ENCODE results near the gene KLHL40. TPM values are rescaled to one million over a fixed set of nuclear protein-coding genes. Genes with fewer than 3 reads are reported as not detected.

The KLHL40 gene
- total and polyA plus RNA-seq, 4 donors = 0.05 TPM; not detected in 3

GRCh38 chr3:42717306-42717705, 32.0 kb downstream of the KLHL40 start:
- TF ChIP-seq, protein P1, sequence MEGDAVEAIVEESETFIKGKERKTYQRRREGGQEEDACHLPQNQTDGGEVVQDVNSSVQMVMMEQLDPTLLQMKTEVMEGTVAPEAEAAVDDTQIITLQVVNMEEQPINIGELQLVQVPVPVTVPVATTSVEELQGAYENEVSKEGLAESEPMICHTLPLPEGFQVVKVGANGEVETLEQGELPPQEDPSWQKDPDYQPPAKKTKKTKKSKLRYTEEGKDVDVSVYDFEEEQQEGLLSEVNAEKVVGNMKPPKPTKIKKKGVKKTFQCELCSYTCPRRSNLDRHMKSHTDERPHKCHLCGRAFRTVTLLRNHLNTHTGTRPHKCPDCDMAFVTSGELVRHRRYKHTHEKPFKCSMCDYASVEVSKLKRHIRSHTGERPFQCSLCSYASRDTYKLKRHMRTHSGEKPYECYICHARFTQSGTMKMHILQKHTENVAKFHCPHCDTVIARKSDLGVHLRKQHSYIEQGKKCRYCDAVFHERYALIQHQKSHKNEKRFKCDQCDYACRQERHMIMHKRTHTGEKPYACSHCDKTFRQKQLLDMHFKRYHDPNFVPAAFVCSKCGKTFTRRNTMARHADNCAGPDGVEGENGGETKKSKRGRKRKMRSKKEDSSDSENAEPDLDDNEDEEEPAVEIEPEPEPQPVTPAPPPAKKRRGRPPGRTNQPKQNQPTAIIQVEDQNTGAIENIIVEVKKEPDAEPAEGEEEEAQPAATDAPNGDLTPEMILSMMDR (IDR thresholded peaks at IDR 0.05; ENCODE audit: control extremely low read depth, extremely low read depth) = no peak
- no peak for ATAC-seq (ENCODE audit: insufficient read depth, low FRiP score)
- no peaks in the 10 kb centered on the region for H3K36me3 ChIP-seq (ENCODE audit: control insufficient read depth in 4 of 4, insufficient read depth in 4 of 4, low read length in 4 of 4)
- WGBS, 2 donors = 42 to 78% methylated on average over 6 of the region's 6 CpGs
- no peak overlapping the region for H3K9ac ChIP-seq (ENCODE audit: insufficient read depth in 1 of 2, low read length in 2 of 2)
- H3K27ac ChIP-seq (ENCODE audit: low read depth in 1 of 2, low read length in 1 of 2) = no peak overlapping the region
- no peak for DNase-seq
- no peaks in the 10 kb centered on the region for H3K4me1 ChIP-seq (ENCODE audit: control insufficient read depth in 5 of 5, insufficient read depth in 5 of 5, low read length in 5 of 5)
- no peaks in the 10 kb centered on the region for H3K9me3 ChIP-seq (ENCODE audit: control insufficient read depth in 4 of 4, insufficient read depth in 3 of 4, low read length in 3 of 4)
- no peaks in the 10 kb centered on the region for H3K27me3 ChIP-seq (ENCODE audit: control insufficient read depth in 3 of 3, insufficient read depth in 3 of 3, low read length in 2 of 3)
- H3K4me3 ChIP-seq = no peak overlapping the region

DNA sequence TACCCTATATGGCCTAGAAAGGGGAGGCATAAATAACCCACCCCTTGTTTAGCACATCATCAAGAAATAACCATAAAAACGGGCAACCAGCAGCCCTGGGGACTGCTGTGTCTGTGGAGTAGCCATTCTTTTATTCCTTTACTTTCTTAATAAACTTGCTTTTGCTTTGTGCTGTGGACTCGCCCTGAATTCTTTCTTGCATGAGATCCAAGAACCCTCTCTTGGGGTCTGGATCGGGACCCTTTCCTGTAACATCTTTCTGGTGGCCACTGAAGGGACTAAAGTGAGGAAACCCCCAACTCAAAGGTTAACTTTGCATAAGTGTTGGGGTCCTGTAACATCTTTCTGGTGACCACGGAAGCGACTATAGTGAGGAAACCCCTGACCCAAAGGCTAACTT, 33.0 kb downstream of the KLHL40 start:
- no peaks in the 10 kb centered on the region for H3K4me1 ChIP-seq (ENCODE audit: control insufficient read depth in 5 of 5, insufficient read depth in 5 of 5, low read length in 5 of 5)
- WGBS, 2 donors = 80 to 90% methylated on average over 5 of the region's 5 CpGs
- no peak for DNase-seq
- no peak overlapping the region for H3K27ac ChIP-seq (ENCODE audit: low read depth in 1 of 2, low read length in 1 of 2)
- H3K27me3 ChIP-seq (ENCODE audit: control insufficient read depth in 3 of 3, insufficient read depth in 3 of 3, low read length in 2 of 3) = no peaks in the 10 kb centered on the region
- no peak overlapping the region for H3K4me3 ChIP-seq
- ATAC-seq (ENCODE audit: insufficient read depth, low FRiP score) = no peak
- H3K9me3 ChIP-seq (ENCODE audit: control insufficient read depth in 4 of 4, insufficient read depth in 3 of 4, low read length in 3 of 4) = no peaks in the 10 kb centered on the region
- TF ChIP-seq, protein P1 (IDR thresholded peaks at IDR 0.05; ENCODE audit: control extremely low read depth, extremely low read depth) = no peak
- no peaks in the 10 kb centered on the region for H3K36me3 ChIP-seq (ENCODE audit: control insufficient read depth in 4 of 4, insufficient read depth in 4 of 4, low read length in 4 of 4)
- H3K9ac ChIP-seq (ENCODE audit: insufficient read depth in 1 of 2, low read length in 2 of 2) = no peak overlapping the region

GRCh38 chr3:42719002-42719401, 33.7 kb downstream of the KLHL40 start:
- H3K4me3 ChIP-seq = no peak overlapping the region
- H3K27me3 ChIP-seq (ENCODE audit: control insufficient read depth in 3 of 3, insufficient read depth in 3 of 3, low read length in 2 of 3) = no peaks in the 10 kb centered on the region
- H3K9ac ChIP-seq (ENCODE audit: insufficient read depth in 1 of 2, low read length in 2 of 2) = no peak overlapping the region
- ATAC-seq (ENCODE audit: insufficient read depth, low FRiP score) (no peak), DNase-seq (no peak)
- TF ChIP-seq, protein P1 (IDR thresholded peaks at IDR 0.05; ENCODE audit: control extremely low read depth, extremely low read depth) = no peak
- no peaks in the 10 kb centered on the region for H3K9me3 ChIP-seq (ENCODE audit: control insufficient read depth in 4 of 4, insufficient read depth in 3 of 4, low read length in 3 of 4)
- no peaks in the 10 kb centered on the region for H3K4me1 ChIP-seq (ENCODE audit: control insufficient read depth in 5 of 5, insufficient read depth in 5 of 5, low read length in 5 of 5)
- no peaks in the 10 kb centered on the region for H3K36me3 ChIP-seq (ENCODE audit: control insufficient read depth in 4 of 4, insufficient read depth in 4 of 4, low read length in 4 of 4)
- peak overlapping the region in 1 of 2 donors; percentile 35 for H3K27ac ChIP-seq (ENCODE audit: low read depth in 1 of 2, low read length in 1 of 2)
- WGBS, 2 donors = 80 to 86% methylated on average over 6 of the region's 6 CpGs

DNA sequence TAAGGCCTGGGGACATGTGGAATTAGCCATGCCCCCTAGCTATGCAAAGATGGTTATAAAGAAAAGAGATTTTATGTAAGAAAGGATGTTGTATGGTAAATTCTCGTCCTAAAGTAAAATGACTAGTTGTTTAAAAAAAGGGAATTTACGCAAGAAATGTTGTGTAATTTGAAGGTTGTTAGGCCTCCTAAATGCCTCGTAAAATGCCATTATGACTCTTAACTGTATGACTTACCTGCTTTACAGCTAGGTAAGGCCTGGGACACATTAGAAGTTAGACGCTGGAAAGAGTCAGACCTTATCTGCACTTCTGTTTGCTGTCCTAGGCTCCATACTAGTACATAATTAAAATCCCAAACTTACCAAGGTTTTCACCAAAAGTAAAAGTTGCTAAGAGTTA, 34.8 kb downstream of the KLHL40 start:
- Histone ChIP-seq H3K9ac (ENCODE audit: insufficient read depth in 1 of 2, low read length in 2 of 2) (no peak overlapping the region), H3K9me3 (ENCODE audit: control insufficient read depth in 4 of 4, insufficient read depth in 3 of 4, low read length in 3 of 4) (no peaks in the 10 kb centered on the region), H3K27me3 (ENCODE audit: control insufficient read depth in 3 of 3, insufficient read depth in 3 of 3, low read length in 2 of 3) (no peaks in the 10 kb centered on the region), H3K4me3 (no peak overlapping the region), H3K36me3 (ENCODE audit: control insufficient read depth in 4 of 4, insufficient read depth in 4 of 4, low read length in 4 of 4) (no peaks in the 10 kb centered on the region), H3K4me1 (ENCODE audit: control insufficient read depth in 5 of 5, insufficient read depth in 5 of 5, low read length in 5 of 5) (no peaks in the 10 kb centered on the region), H3K27ac (ENCODE audit: low read depth in 1 of 2, low read length in 1 of 2) (no peak overlapping the region)
- no peak for ATAC-seq (ENCODE audit: insufficient read depth, low FRiP score)
- TF ChIP-seq, protein P1 (IDR thresholded peaks at IDR 0.05; ENCODE audit: control extremely low read depth, extremely low read depth) = no peak
- 58 to 70% methylated on average over 4 of the region's 4 CpGs for WGBS, 2 donors
- DNase-seq = no peak
